Fibroblast of peridontal ligament (primary cell): Measurements from ENCODE around the gene STRN.

Source experiments
- DNase-seq: peaks from one replicate; pipeline ENCODE4 v3.0.0-alpha.2; 2010; ENCODE audit errors: extremely low read depth

Gene STRN

DNA sequence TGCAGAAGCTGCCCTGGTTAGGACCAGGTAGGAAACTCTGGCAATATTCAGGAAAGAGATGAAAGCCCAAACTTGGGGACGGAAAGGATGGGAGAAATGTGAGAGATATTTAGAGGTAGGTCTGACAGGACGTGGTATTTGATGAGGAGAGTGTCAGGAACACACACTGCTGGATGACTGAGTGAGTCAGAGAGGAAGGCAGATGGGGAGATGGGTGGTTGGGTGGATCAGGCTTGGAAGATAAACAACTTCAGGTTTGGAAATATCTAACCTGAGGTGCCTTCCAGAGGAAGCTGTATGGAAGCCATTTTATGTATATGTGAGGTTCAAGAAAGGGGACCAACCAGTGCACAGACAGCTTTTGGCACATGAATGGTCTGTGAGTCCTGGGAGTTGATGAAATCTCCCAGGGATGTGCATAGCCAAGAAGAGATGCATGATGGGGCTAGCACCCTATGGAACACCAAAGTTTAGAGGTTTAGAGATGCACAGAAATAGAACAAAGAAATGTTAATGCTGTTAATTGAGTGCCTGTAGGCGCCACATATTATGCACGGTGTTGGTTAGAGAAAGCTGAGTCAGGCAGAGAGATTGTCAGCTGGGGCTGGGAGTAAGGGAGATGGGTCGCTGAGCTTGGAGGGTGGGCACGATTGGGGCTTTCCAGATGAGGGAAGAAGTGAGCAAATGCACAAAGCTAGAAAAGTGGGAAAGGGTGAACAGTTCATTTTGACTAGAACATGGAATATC is 168.8 kb downstream of the STRN start:
- DNase-seq: no peak
